Stimulated activated CD4-positive, alpha-beta T cell treated with anti-CD3 and anti-CD28 coated beads, Interleukin-2, amount 100 ng/mL, for 24 hours (primary cell): Measurements from ENCODE around the gene MEF2C.

ENCODE experiments used
- DNase-seq, 2 donors: peaks; one replicate each; pipeline ENCODE4 v3.0.0-alpha.2; 2020

The MEF2C gene

GRCh38 chr5:88671106-88671504, 211.9 kb downstream of the MEF2C start:
- DNase-seq: no peak

GRCh38 chr5:88670461-88670860, 212.5 kb downstream of the MEF2C start:
- no peak for DNase-seq

- no peak for DNase-seq
These were observed 213.5 kb downstream of the MEF2C start for GRCh38 chr5:88669371-88670050.

GRCh38 chr5:88667496-88668201, 215.3 kb downstream of the MEF2C start:
- no peak for DNase-seq
